SK-N-SH (cell line): Measurements from ENCODE around the gene VGLL4. TPM values are rescaled to one million over a fixed set of nuclear protein-coding genes. Genes with fewer than 3 reads are reported as not detected.
"Not testable (repeated sequence)": the region's sequence is repeated elsewhere in the genome, so short reads cannot be mapped to it uniquely, and the experiment has no call there.

ENCODE experiments used
- CTCF ChIA-PET: fragments of 300-600, 350-600 bp; formaldehyde crosslinking; extraction: SDS; loops from one replicate; lab custom pipeline; 2021; lab: Yijun Ruan, JAX
- POLR2A ChIA-PET: fragments of 350-600 bp; sonication (Branson Sonifier 250); formaldehyde crosslinking; extraction: SDS; loops from one replicate; lab custom pipeline; 2020; ENCODE audit warnings: antibody characterized with exemption, inconsistent platforms; lab: Yijun Ruan, JAX
- DNase-seq: peaks from one replicate; pipeline ENCODE4 v3.0.0; 2012
- H2AFZ ChIP-seq: fragments of 200-600 bp; sonication (generic); 2 replicates; pipeline ENCODE4 v1.8.1; 2016; ENCODE audit warnings: antibody characterized with exemption, mild to moderate bottlenecking, low read depth
- H3F3A ChIP-seq: fragments of 200-600 bp; sonication (generic); replicated peaks from 2 replicates; pipeline ENCODE3; 2016; ENCODE audit warnings: antibody characterized with exemption, mild to moderate bottlenecking; ENCODE audit not compliant: insufficient read depth
- H3K27ac ChIP-seq, 2 experiments: fragments of 200-500 bp in 1 of 2; fragments of 200-600 bp in 1 of 2; sonication (Bioruptor generic) in 1 of 2; sonication (generic), shearing (Covaris generic) in 1 of 2; 2 replicates each; pipeline versions ENCODE4 v1.5.1 to v1.6.1; 2014 to 2016; ENCODE audit warnings: low read depth in 2 of 2, inconsistent platforms in 1 of 2, low read length in 1 of 2, mild to moderate bottlenecking in 1 of 2, mixed read lengths in 1 of 2
- H3K27me3 ChIP-seq: fragments of 200-600 bp; sonication (generic), shearing (Covaris generic); 2 replicates; pipeline ENCODE4 v1.6.1; 2016; ENCODE audit warnings: mixed run types; ENCODE audit not compliant: insufficient read depth
- H3K36me3 ChIP-seq, 2 experiments: fragments of 200-500 bp in 1 of 2; fragments of 200-600 bp in 1 of 2; sonication (Bioruptor generic) in 1 of 2; sonication (generic) in 1 of 2; replicated peaks in 1 of 2; 2 replicates each; pipeline versions ENCODE3 to v1.5.1; 2014 to 2016; ENCODE audit warnings: low read length in 1 of 2, mild to moderate bottlenecking in 1 of 2; ENCODE audit not compliant: insufficient read depth in 2 of 2, control insufficient read depth in 1 of 2
- H3K4me1 ChIP-seq, 2 experiments: fragments of 200-500 bp in 1 of 2; fragments of 200-600 bp in 1 of 2; sonication (Bioruptor generic) in 1 of 2; sonication (generic), shearing (Covaris generic) in 1 of 2; 2 replicates each; pipeline versions ENCODE4 v1.5.1 to v1.6.1; 2014 to 2016; ENCODE audit warnings: low read depth in 1 of 2, low read length in 1 of 2, mixed run types in 1 of 2; ENCODE audit not compliant: insufficient read depth in 2 of 2, control insufficient read depth in 1 of 2
- H3K4me2 ChIP-seq: fragments of 200-600 bp; sonication (generic), shearing (Covaris generic); 2 replicates; pipeline ENCODE4 v1.6.1; 2017; ENCODE audit warnings: mixed run types
- H3K4me3 ChIP-seq, 2 experiments: fragments of 200-500 bp in 1 of 2; fragments of 200-600 bp in 1 of 2; sonication (Bioruptor generic) in 1 of 2; sonication (generic), shearing (Covaris generic) in 1 of 2; 2 replicates each; pipeline versions ENCODE4 v1.5.1 to v1.8.1; 2014 to 2016; ENCODE audit warnings: low read depth in 2 of 2, inconsistent platforms in 1 of 2, low read length in 1 of 2, mild to moderate bottlenecking in 1 of 2, mixed read lengths in 1 of 2, moderate library complexity in 1 of 2
- H3K79me2 ChIP-seq: fragments of 200-600 bp; sonication (generic); 2 replicates; pipeline ENCODE4 v1.8.1; 2017; ENCODE audit warnings: mild to moderate bottlenecking; ENCODE audit not compliant: insufficient read depth
- H3K9ac ChIP-seq: fragments of 200-600 bp; sonication (generic); 2 replicates; pipeline ENCODE4 v1.6.1; 2017; ENCODE audit warnings: mixed run types
- H3K9me2 ChIP-seq: fragments of 200-600 bp; sonication (generic); 2 replicates; pipeline ENCODE4 v1.6.1; 2017; ENCODE audit warnings: mixed run types
- H3K9me3 ChIP-seq: fragments of 200-600 bp; sonication (generic); 2 replicates; pipeline ENCODE4 v1.6.1; 2017; ENCODE audit warnings: mixed run types, mild to moderate bottlenecking, moderate library complexity
- H4K20me1 ChIP-seq: fragments of 200-600 bp; sonication (generic); 2 replicates; pipeline ENCODE4 v1.6.1; 2017; ENCODE audit warnings: mild to moderate bottlenecking, mixed run types; ENCODE audit not compliant: insufficient read depth
- CHD2 ChIP-seq: fragments of 150-350 bp; IDR thresholded peaks from 2 replicates; pipeline ENCODE4 v1.6.1; 2018; ENCODE audit warnings: low read length; ENCODE audit not compliant: partially characterized antibody
- ELF1 ChIP-seq: IDR thresholded peaks from 2 replicates; pipeline ENCODE4 v1.4.0; 2012
- EP300 ChIP-seq, 2 experiments: IDR thresholded peaks; 2 replicates each; pipeline versions ENCODE4 v1.4.0 to v1.6.1; 2012; ENCODE audit warnings: borderline replicate concordance in 1 of 2, low read depth in 1 of 2, low read length in 1 of 2
- GABPA ChIP-seq: IDR thresholded peaks from 2 replicates; pipeline ENCODE4 v1.4.0; 2012; ENCODE audit warnings: low read depth, mild to moderate bottlenecking
- GATA2 ChIP-seq: sonication (generic); formaldehyde crosslinking; IDR thresholded peaks from 2 replicates; pipeline ENCODE4 v1.5.0; 2020; ENCODE audit warnings: mild to moderate bottlenecking, missing genetic modification reagents
- MAX ChIP-seq: IDR thresholded peaks from 2 replicates; pipeline ENCODE4 v1.4.0; 2012; ENCODE audit warnings: low read depth
- SIN3A ChIP-seq: IDR thresholded peaks from 2 replicates; pipeline ENCODE4 v1.6.1; 2012; ENCODE audit warnings: low read depth, mild to moderate bottlenecking, low read length, moderate library complexity, borderline replicate concordance
- TAF1 ChIP-seq: IDR thresholded peaks from 2 replicates; pipeline ENCODE4 v1.6.1; 2012; ENCODE audit warnings: low read depth, mild to moderate bottlenecking, low read length, moderate library complexity, borderline replicate concordance
- TCF12 ChIP-seq: IDR thresholded peaks from 2 replicates; pipeline ENCODE4 v1.4.0; 2012
- YY1 ChIP-seq: IDR thresholded peaks from 2 replicates; pipeline ENCODE4 v1.4.0; 2012; ENCODE audit warnings: low read depth, mild to moderate bottlenecking
- WGBS: methylation state at CpG from one replicate; pipeline ENCODE4 v1.1.6; 2017; ENCODE audit warnings: low lambda C conversion rate; 5-methylcytosine and 5-hydroxymethylcytosine counted together
- polyA plus RNA-seq, 3 experiments: library from polyadenylated mRNA; depleted of rRNA; stranded (reverse); fragments of >200 nt; gene quantifications; 2 replicates each; pipeline ENCODE4 v1.2.3, GENCODE V29; 2012

VGLL4 gene
- polyA plus RNA-seq, 1 of the 3 experiments (the other 2 are of a cell fraction) = 48.9 TPM

- Histone ChIP-seq H3K36me3 (peaks cover 0 to 10% of the 10 kb centered on the region in 2 experiments), H2AFZ (no peak overlapping the region), H3K4me2 (no peak overlapping the region), H3K4me1 (peaks cover 8 to 12% of the 10 kb centered on the region in 2 experiments; a peak in 3 of 4 replicates), H3K79me2 (peaks cover 18% of the 10 kb centered on the region; the same call in 1 of the 2 replicates), H3K9me3 (no peaks in the 10 kb centered on the region), H4K20me1 (peaks cover 4% of the 10 kb centered on the region; the same call in 1 of the 2 replicates), H3K4me3 (no peak overlapping the region), H3F3A (peaks cover 4% of the 10 kb centered on the region), H3K9me2 (no peaks in the 10 kb centered on the region), H3K27ac (no peak overlapping the region), H3K27me3 (no peaks in the 10 kb centered on the region), H3K9ac (no peak overlapping the region)
- WGBS = 73% methylated on average over 6 of the region's 8 CpGs
- TF ChIP-seq GATA2 (CRISPR knock-in tag) (no peak), TCF12 (peak; percentile 25; the same call in 1 of the 2 replicates), YY1 (no peak), EP300 (IDR thresholded peaks at IDR 0.05; ENCODE audit: borderline replicate concordance in 1 of 2, low read depth in 1 of 2, low read length in 1 of 2) (no peak)
- DNase-seq = no peak
- ChIA-PET CTCF (interaction anchor here (1.2 kb wide), 2 partner anchors 8 to 155 kb away, joined by 3 to 4 read pairs; partner anchors contain the start of gene TAMM41), POLR2A (interaction anchor here (0.7 kb wide), 1 partner anchor 156 kb away, joined by 3 read pairs; the partner anchor contains the start of gene TAMM41)
These were observed 47.4 kb upstream of the VGLL4 start for GRCh38 chr3:11690863-11691766.

GRCh38 chr3:11689749-11690148 lies 46.0 kb upstream of the VGLL4 start:
- Histone ChIP-seq H3F3A (peaks cover 4% of the 10 kb centered on the region), H3K4me3 (no peak overlapping the region), H3K4me1 (peaks cover 8 to 12% of the 10 kb centered on the region in 2 experiments; a peak in 3 of 4 replicates)
- DNase-seq = no peak
- TF ChIP-seq MAX = no peak
- TF ChIP-seq CHD2 = no peak
- no peak for TF ChIP-seq TAF1
- no peak for TF ChIP-seq GABPA
- no peak for TF ChIP-seq TCF12
- TF ChIP-seq SIN3A = no peak
- TF ChIP-seq ELF1 = no peak
- TF ChIP-seq GATA2 (CRISPR knock-in tag) = no peak
- TF ChIP-seq, all 33 proteins: peak for 0
- Histone ChIP-seq H3K36me3 (peaks cover 0 to 10% of the 10 kb centered on the region in 2 experiments), H3K79me2 (peaks cover 8% of the 10 kb centered on the region; the same call in 1 of the 2 replicates), H4K20me1 (peaks cover 4% of the 10 kb centered on the region; the same call in 1 of the 2 replicates), H3K27ac (no peak overlapping the region), H3K9me3 (no peaks in the 10 kb centered on the region), H3K9me2 (no peaks in the 10 kb centered on the region), H3K9ac (no peak overlapping the region), H3K4me2 (no peak overlapping the region), H2AFZ (no peak overlapping the region), H3K27me3 (no peaks in the 10 kb centered on the region)
- CTCF ChIA-PET = no interaction called here
- POLR2A ChIA-PET = no interaction called here
- WGBS = 89% methylated on average over 8 of the region's 8 CpGs

GRCh38 chr3:11684980-11685379 lies 41.3 kb upstream of the VGLL4 start:
- WGBS = 95% methylated on average over 6 of the region's 6 CpGs
- H3K36me3 ChIP-seq, H3K9me3 ChIP-seq, H3K79me2 ChIP-seq, H3K9me2 ChIP-seq, H3K4me2 ChIP-seq, H3F3A ChIP-seq, H2AFZ ChIP-seq, H3K4me1 ChIP-seq, H3K27ac ChIP-seq, DNase-seq, POLR2A ChIA-PET, H3K27me3 ChIP-seq, H3K4me3 ChIP-seq, H3K9ac ChIP-seq, H4K20me1 ChIP-seq: not testable (repeated sequence)
- CTCF ChIA-PET = interaction anchor here (0.9 to 1.3 kb wide), 2 partner anchors 23 to 33 kb away, joined by 3 to 4 read pairs; no protein-coding TSS in a partner anchor
